ENCODE data around the gene GPHN. TPM values are rescaled to one million over a fixed set of nuclear protein-coding genes. Genes with fewer than 3 reads are reported as not detected.

The GPHN gene
- total RNA-seq, 1 donor from 2014 or later: 11.8 TPM

- Histone ChIP-seq H3K4me3 (ENCODE audit: low read depth, low read length) (no peak overlapping the region), H3K36me3 (ENCODE audit: control insufficient read depth, insufficient read depth, low read length) (no peaks in the 10 kb centered on the region), H3K27me3 (ENCODE audit: control insufficient read depth, insufficient read depth, low read length) (no peaks in the 10 kb centered on the region)
- DNase-seq (ENCODE audit: low read depth) (no peak), FAIRE-seq (no peak)
- TF ChIP-seq, protein P1, sequence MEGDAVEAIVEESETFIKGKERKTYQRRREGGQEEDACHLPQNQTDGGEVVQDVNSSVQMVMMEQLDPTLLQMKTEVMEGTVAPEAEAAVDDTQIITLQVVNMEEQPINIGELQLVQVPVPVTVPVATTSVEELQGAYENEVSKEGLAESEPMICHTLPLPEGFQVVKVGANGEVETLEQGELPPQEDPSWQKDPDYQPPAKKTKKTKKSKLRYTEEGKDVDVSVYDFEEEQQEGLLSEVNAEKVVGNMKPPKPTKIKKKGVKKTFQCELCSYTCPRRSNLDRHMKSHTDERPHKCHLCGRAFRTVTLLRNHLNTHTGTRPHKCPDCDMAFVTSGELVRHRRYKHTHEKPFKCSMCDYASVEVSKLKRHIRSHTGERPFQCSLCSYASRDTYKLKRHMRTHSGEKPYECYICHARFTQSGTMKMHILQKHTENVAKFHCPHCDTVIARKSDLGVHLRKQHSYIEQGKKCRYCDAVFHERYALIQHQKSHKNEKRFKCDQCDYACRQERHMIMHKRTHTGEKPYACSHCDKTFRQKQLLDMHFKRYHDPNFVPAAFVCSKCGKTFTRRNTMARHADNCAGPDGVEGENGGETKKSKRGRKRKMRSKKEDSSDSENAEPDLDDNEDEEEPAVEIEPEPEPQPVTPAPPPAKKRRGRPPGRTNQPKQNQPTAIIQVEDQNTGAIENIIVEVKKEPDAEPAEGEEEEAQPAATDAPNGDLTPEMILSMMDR (IDR thresholded peaks at IDR 0.05; ENCODE audit: insufficient read depth, low read length, severe bottlenecking): no peak
These were observed 699.9 kb downstream of the GPHN start for GRCh38 chr14:67207810-67208209.

DNA sequence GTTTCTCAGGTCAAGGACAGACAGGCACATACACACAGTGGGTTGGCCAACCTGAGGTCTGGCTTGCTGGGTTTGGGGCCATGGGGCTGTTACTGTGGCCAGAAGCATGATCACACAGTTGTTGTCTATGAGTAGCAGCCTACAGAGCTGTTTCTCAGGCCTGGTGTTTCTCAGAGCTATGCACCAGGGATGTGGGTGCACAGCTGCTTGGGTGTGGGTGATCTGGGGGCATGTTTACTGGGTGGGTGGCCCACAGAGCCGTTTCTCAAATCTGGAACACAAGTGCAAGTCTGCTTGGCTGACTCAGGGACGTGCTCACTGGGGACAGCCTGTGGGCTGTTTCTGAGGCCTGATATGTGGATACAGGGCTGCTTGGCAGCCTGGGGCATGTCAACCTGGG, 710.2 kb downstream of the GPHN start:
- DNase-seq (ENCODE audit: low read depth) (no peak), FAIRE-seq (no peak)
- no peak overlapping the region for H3K4me3 ChIP-seq (ENCODE audit: low read depth, low read length)
- H3K36me3 ChIP-seq (ENCODE audit: control insufficient read depth, insufficient read depth, low read length): no peaks in the 10 kb centered on the region
- TF ChIP-seq, protein P1 (IDR thresholded peaks at IDR 0.05; ENCODE audit: insufficient read depth, low read length, severe bottlenecking): no peak
- H3K27me3 ChIP-seq (ENCODE audit: control insufficient read depth, insufficient read depth, low read length): no peaks in the 10 kb centered on the region

GRCh38 chr14:67221248-67221981, 713.5 kb downstream of the GPHN start:
- TF ChIP-seq, protein P1 (IDR thresholded peaks at IDR 0.05; ENCODE audit: insufficient read depth, low read length, severe bottlenecking): no peak
- Histone ChIP-seq H3K27me3 (ENCODE audit: control insufficient read depth, insufficient read depth, low read length) (no peaks in the 10 kb centered on the region), H3K4me3 (ENCODE audit: low read depth, low read length) (no peak overlapping the region), H3K36me3 (ENCODE audit: control insufficient read depth, insufficient read depth, low read length) (no peaks in the 10 kb centered on the region)
- FAIRE-seq: no peak
- peak; percentile 42 for DNase-seq (ENCODE audit: low read depth)

GRCh38 chr14:67221982-67222328, 714.0 kb downstream of the GPHN start:
- Histone ChIP-seq H3K27me3 (ENCODE audit: control insufficient read depth, insufficient read depth, low read length) (no peaks in the 10 kb centered on the region), H3K4me3 (ENCODE audit: low read depth, low read length) (no peak overlapping the region), H3K36me3 (ENCODE audit: control insufficient read depth, insufficient read depth, low read length) (no peaks in the 10 kb centered on the region)
- DNase-seq (ENCODE audit: low read depth) (no peak), FAIRE-seq (no peak)
- TF ChIP-seq, protein P1 (IDR thresholded peaks at IDR 0.05; ENCODE audit: insufficient read depth, low read length, severe bottlenecking): no peak

- no peak overlapping the region for H3K4me3 ChIP-seq (ENCODE audit: low read depth, low read length)
- no peak for FAIRE-seq
- H3K36me3 ChIP-seq (ENCODE audit: control insufficient read depth, insufficient read depth, low read length): no peaks in the 10 kb centered on the region
- H3K27me3 ChIP-seq (ENCODE audit: control insufficient read depth, insufficient read depth, low read length): no peaks in the 10 kb centered on the region
- no peak for DNase-seq (ENCODE audit: low read depth)
- TF ChIP-seq, protein P1 (IDR thresholded peaks at IDR 0.05; ENCODE audit: insufficient read depth, low read length, severe bottlenecking): no peak
These were observed 717.6 kb downstream of the GPHN start for GRCh38 chr14:67225523-67225922.
